ENCODE measurements around the gene LRP11.
"Not testable (repeated sequence)": the region's sequence is repeated elsewhere in the genome, so short reads cannot be mapped to it uniquely, and the experiment has no call there.

LRP11 gene

DNA sequence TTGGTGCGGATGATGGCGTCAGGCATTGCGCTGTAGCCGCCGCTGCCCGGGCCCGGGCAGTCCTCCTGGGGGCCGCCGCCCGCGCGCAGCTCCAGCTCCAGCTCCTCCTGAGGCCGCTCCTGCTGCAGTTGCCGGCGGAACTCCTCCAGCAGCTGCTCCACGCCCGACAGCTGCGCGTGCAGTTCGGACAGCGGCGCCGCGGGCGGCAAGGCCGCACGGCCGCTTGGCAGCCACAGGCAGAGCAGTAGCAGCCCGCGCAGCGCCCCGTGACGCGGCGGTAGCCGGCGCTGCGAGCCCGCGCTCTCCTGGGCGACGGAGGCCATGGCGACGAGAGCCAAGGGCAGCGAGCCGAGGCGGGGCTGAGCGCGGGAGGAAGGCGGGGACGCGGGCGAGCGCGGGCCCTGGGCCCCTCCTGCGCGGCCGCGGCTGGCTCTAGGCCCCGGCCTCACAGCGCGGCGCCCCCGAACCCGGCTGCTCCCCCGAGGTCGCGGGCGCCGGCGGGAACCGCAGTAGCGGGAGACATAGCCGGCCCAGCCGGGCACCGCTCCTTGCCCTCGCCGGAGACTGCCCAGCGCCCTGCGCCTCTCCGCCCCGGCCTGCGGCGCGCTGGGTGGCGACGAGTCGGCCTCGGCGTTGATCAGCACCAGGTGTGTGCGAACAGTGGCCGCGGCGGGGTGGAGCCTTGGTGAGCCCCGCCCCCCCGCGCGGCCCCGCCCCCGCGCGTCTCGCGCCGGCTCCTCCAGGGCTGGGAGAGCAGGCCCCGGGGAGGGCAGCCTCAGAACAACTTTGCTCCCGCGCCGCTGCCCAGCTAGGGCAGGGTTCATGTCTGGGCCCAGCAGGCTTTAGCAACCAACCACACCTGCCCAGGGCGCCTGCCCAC, at the start of gene LRP11:
Gene LRP11, minus strand, starts transcription at position 662 of the 880 bp plus-strand sequence. Its CDS starts 339 bp downstream, at position 323.
- peak; percentile 60 for DNase-seq (ENCODE audit: low read depth)

GRCh38 chr6:149913540-149914240, 49.5 kb upstream of the LRP11 start:
- DNase-seq (ENCODE audit: low read depth), result no peak

GRCh38 chr6:149913085-149913484, 48.9 kb upstream of the LRP11 start:
- DNase-seq (ENCODE audit: low read depth), result no peak

DNA sequence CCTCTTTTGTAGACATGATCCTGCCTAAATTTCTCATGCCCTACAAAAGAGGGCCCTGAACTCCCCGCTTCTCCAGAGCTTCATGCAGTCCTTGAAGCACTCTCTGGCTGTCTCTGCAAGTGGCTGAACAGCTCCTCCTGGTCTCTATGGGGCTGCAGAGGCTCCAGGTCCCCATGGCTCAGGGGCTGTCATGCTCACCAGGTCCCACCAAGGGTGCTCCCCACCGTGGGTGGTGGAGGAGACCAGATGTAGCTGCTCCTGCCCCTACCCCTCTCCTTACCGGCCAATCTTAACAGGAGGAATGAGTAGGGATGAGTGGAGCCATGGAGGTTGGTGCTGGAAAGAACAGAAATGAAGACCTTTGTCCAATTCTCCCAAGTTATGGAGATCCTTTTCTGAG, 48.5 kb upstream of the LRP11 start:
- DNase-seq (ENCODE audit: low read depth), result not testable (repeated sequence)

DNA sequence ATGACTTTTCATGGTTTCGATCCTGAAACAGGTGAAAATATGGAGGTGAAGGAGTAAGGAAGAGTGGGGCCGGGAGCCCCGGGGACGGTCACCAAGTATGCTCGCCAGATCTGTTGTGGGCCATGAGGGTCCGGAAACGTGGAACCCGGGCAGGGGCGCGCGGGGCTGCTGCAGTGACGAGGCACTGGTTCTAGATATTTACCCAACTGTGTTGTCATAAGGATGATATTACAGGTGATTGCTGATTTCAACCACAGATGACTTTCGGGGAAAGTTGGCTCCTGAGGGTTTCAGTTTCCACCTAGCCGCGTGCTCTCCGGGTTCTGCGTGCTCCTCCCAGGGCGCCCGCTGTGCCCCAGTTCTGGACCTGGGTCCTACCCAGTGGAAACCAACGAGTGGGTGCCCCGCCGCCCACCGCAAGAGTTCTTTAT, 46.6 kb upstream of the LRP11 start:
- DNase-seq (ENCODE audit: low read depth), result no peak

GRCh38 chr6:149909701-149910470, 45.7 kb upstream of the LRP11 start:
- no peak for DNase-seq (ENCODE audit: low read depth)

DNA sequence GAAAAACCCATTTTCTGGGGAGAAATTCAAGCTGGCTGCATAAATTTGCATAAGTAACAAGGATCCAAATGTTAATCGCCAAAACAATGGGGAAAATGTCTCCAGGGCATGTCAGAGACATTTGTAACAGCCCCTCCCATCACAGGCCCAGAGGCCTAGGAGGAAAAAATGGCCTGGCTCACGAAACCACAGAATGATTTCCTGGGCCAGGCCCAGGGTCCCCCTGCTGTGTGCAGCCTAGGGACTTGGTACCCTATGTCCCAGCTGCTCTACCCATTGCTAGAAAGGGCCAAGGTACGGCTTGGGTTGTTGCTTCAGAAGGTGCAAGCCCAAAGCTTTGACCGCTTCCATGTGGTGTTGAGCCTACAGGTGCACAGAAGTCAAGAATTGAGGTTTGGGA, 44.3 kb upstream of the LRP11 start:
- not testable (repeated sequence) for DNase-seq (ENCODE audit: low read depth)

DNA sequence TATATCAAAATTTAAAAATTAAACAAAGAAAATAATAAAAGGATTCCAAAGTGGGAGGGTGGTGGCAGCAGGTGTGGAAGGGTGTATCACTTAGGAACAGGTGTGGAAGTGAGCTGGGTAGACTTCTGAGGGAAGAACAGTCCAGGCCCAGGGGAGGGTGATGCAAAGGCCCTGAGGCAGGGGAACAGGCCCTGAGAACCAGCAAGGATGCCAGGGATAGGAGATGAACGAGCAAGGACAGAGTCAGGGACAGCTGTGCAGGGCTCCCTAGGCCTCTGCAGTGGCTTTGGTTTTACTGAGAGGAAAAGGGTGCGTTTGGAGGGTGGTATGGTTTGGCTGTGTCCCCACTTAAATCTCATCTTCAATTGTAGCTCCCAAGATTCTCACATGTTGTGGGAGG, 43.2 kb upstream of the LRP11 start:
- no peak for DNase-seq (ENCODE audit: low read depth)

- DNase-seq (ENCODE audit: low read depth), result no peak
Observed at GRCh38 chr6:149906405-149906804, 42.2 kb upstream of the LRP11 start.

- DNase-seq (ENCODE audit: low read depth), result no peak
Observed at GRCh38 chr6:149905911-149906371, 41.8 kb upstream of the LRP11 start.

DNA sequence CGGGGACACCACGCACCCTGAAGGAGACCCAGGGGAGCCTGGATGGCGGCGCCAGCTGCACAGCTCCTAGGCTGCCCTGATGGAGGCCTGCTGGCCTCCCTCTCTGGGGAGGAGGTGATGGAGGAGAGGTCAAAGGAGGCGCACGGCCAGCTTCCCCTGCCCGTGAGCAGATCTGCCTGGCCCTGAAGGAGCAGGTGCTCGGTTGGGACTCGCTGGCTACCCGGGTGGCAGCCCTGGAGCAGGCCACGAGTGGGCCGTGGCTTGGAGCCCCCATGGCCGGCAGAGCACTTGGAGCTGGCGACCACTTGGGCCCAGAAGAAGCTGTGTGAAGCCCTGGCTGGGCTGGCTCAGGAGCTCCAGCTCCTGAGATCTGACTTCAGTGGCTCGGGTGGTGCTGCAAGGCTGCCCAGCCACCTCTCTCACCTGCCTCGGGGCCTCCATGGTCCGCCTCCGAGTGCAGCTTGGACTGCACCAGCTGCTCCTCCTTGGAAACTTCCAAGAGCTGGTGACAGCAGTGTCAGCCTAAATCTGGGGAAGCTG, 41.3 kb upstream of the LRP11 start:
- DNase-seq (ENCODE audit: low read depth), result no peak

GRCh38 chr6:149904661-149905370, 40.7 kb upstream of the LRP11 start:
- DNase-seq (ENCODE audit: low read depth), result no peak

DNA sequence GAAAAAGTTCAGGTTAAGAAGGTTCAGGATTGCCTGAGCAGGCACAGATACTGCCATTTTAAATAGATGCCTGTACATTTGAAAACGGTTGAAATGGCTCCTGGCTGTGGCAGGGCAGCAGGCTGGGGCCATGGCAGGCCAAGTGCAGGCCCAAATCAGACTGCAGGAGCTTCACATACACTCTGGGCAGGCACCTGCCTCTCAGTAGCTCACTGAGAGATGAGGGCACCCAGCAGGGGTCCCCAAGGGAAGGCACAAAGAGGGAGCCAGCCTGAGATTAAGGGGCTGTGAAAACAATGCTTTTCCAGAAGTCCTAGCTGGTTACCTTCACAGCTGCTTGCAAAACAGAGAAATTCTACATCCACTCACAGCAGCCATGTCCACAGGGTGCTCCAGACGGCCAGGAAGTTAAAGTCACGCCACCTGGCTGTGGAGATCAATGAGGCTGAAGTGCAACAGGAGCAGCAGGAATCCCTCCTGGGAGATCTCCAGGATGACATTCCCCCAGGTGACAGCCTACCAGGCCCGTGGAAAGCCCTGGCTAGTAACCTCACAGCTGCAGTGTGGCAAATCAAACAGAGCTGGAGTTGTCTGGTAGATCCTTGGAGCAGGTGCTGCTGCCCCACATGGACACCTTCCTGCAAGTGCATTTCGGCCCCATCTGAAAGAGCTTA, 39.9 kb upstream of the LRP11 start:
- no peak for DNase-seq (ENCODE audit: low read depth)

GRCh38 chr6:149901444-149902140, 37.4 kb upstream of the LRP11 start:
- DNase-seq (ENCODE audit: low read depth), result no peak

GRCh38 chr6:149900620-149901443, 36.7 kb upstream of the LRP11 start:
- no peak for DNase-seq (ENCODE audit: low read depth)

- DNase-seq (ENCODE audit: low read depth), result no peak
Observed at GRCh38 chr6:149899926-149900619, 35.9 kb upstream of the LRP11 start.

DNA sequence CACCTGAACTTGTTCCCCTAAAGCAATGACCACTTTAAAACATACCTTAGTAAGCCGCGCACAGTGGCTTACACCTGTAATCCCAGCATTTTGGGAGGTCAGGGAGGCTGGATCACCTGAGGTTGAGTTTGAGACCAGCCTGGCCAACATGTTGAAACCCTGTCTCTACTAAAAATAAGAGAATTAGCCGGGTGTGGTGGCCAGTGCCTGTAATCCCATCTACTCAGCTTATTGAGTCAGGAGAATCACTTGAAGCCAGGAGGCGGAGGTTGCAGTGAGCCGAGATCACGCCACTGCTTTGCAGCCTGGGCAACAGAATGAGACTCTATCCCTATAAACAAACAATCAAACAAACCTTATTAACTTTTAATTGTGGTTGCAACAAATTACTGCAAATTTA, 35.3 kb upstream of the LRP11 start:
- DNase-seq (ENCODE audit: low read depth), result no peak

- DNase-seq (ENCODE audit: low read depth), result no peak
Observed at GRCh38 chr6:149898966-149899365, 34.8 kb upstream of the LRP11 start.

Measured in activated gamma-delta T cell treated with anti-CD3 and anti-CD28 coated beads, Interleukin-2, amount 50 U/mL, for 16 hours (primary cell).